ENCODE results near the gene TRAPPC3L.

Gene TRAPPC3L

GRCh38 chr6:116512734-116513133, 32.8 kb downstream of the TRAPPC3L start:
- in situ Hi-C loops (cut with HindIII; ENCODE audit: low pct_ligation_motif_present, low sequenced_read_pairs): no loop called here
- DNase-seq: no peak
- Histone ChIP-seq H3K27ac (peak overlapping the region; percentile 96), H3K4me3 (ENCODE audit: low read depth, low read length) (peak overlapping the region; percentile 58), H3K27me3 (replicated peaks) (no peaks in the 10 kb centered on the region), H3K36me3 (replicated peaks) (peaks cover 9% of the 10 kb centered on the region)
- no peak for TF ChIP-seq CTCF (IDR thresholded peaks at IDR 0.05; ENCODE audit: low read depth, low read length, missing control alignments)

- H3K27ac ChIP-seq: peak overlapping the region; percentile 96
These were observed 33.3 kb downstream of the TRAPPC3L start for GRCh38 chr6:116512111-116512559.

GRCh38 chr6:116511424-116512110, 33.9 kb downstream of the TRAPPC3L start, which contains the start of gene CALHM5:
Gene CALHM5 (plus strand): TSS chr6:116511639. CDS start chr6:116511697, 58 bp downstream.
- peak; percentile 93 for DNase-seq
- no peaks in the 10 kb centered on the region for H3K27me3 ChIP-seq (replicated peaks)
- peak; percentile 73 for TF ChIP-seq CTCF (IDR thresholded peaks at IDR 0.05; ENCODE audit: low read depth, low read length, missing control alignments)
- in situ Hi-C loops (cut with HindIII; ENCODE audit: low pct_ligation_motif_present, low sequenced_read_pairs): no loop called here
- peak within 1 kb of the TSS; percentile 96 for H3K27ac ChIP-seq
- H3K36me3 ChIP-seq (replicated peaks): peaks cover 4% of the 10 kb centered on the region
- peak within 1 kb of the TSS; percentile 58 for H3K4me3 ChIP-seq (ENCODE audit: low read depth, low read length)

More at GRCh38 chr6:116512111-116512559, 33.3 kb downstream of the TRAPPC3L start:
- H3K27me3 ChIP-seq (replicated peaks): no peaks in the 10 kb centered on the region
- peak; percentile 21 for DNase-seq
- in situ Hi-C loops (cut with HindIII; ENCODE audit: low pct_ligation_motif_present, low sequenced_read_pairs): no loop called here
- TF ChIP-seq CTCF (IDR thresholded peaks at IDR 0.05; ENCODE audit: low read depth, low read length, missing control alignments): no peak
- peak overlapping the region; percentile 58 for H3K4me3 ChIP-seq (ENCODE audit: low read depth, low read length)
- H3K36me3 ChIP-seq (replicated peaks): peaks cover 9% of the 10 kb centered on the region

GRCh38 chr6:116508527-116508926, 37.0 kb downstream of the TRAPPC3L start:
- in situ Hi-C loops (cut with HindIII; ENCODE audit: low pct_ligation_motif_present, low sequenced_read_pairs): no loop called here
- TF ChIP-seq CTCF (IDR thresholded peaks at IDR 0.05; ENCODE audit: low read depth, low read length, missing control alignments): no peak
- no peak overlapping the region for H3K4me3 ChIP-seq (ENCODE audit: low read depth, low read length)

GRCh38 chr6:116507324-116507723, 38.2 kb downstream of the TRAPPC3L start:
- Histone ChIP-seq H3K27me3 (replicated peaks) (no peaks in the 10 kb centered on the region), H3K27ac (no peak overlapping the region), H3K36me3 (replicated peaks) (no peaks in the 10 kb centered on the region), H3K4me3 (ENCODE audit: low read depth, low read length) (no peak overlapping the region)
- TF ChIP-seq CTCF (IDR thresholded peaks at IDR 0.05; ENCODE audit: low read depth, low read length, missing control alignments): no peak
- in situ Hi-C loops (cut with HindIII; ENCODE audit: low pct_ligation_motif_present, low sequenced_read_pairs): no loop called here
- DNase-seq: peak; percentile 32

More at GRCh38 chr6:116508527-116508926, 37.0 kb downstream of the TRAPPC3L start:
- DNase-seq: no peak
- no peaks in the 10 kb centered on the region for H3K36me3 ChIP-seq (replicated peaks)
- no peaks in the 10 kb centered on the region for H3K27me3 ChIP-seq (replicated peaks)
- no peak overlapping the region for H3K27ac ChIP-seq

Data from brain microvascular endothelial cell (primary cell).